ENCODE data around the gene IL17RD.

DNA sequence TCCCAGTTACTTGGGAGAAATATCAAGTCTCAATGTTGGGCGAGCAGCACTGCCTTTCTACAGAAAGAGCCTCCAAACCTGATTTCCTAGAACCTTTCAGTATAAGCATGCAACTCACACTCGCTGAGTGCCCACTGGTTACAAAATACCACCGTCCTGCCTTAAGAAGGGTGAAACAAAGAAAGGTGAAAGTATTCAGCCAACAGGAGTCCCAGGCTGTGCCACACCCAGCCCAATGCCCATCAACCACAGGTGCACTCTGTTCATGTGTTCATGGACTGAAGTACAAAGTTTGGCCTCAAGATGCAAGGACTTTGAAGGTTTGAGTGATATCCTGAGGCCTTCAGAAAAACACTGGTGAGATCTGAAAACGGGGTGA lies 34.0 kb downstream of the IL17RD start:
- TF ChIP-seq POLR2A (IDR thresholded peaks at IDR 0.05; ENCODE audit: low read length) (no peak), GATA1 (IDR thresholded peaks at IDR 0.05; ENCODE audit: low read depth, low read length) (no peak)

Measured in erythroblast (primary cell).